NCI-H446 treated with DMSO at 0.1 percent for 48 hours (cell line): ENCODE measurements around the gene ELF5.

Experiments used
- DNase-seq: peaks from one replicate; lab custom pipeline; 2025; lab: John Stamatoyannopoulos, UW

Gene ELF5

DNA sequence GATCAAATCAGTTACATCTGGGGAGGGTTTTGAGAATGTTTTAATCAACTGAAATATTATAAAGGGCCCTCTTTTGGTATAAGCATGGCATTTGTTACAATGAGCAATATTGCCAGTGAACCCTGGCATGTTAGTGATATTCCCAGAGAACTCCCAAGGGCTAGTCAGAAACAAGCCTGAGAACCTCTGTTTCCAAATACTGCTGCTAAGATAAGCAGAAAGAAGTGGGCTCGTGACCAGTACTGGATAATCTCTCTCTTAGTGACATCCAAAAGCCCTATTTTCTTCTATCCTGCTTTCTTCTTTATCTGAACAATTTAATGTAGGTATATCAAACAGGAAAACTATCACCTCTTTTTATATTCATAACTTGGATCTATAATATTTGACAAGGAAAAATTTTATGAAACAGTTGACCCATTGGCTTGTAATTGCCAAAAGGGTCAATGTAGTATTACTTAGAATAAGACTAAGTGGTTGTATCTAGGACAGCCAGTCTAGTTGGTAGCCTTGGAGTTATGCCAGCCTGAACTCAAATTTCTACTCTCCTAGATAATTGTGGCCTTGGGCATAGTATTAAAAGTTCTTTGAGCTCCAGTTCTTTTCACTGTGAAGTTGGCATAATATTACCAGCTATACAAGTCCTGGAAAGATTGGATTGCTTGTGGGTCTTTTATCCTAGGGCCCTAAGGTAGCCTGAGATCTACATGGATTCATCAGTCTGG is 59.1 kb downstream of the ELF5 start:
- DNase-seq: no peak

GRCh38 chr11:34451053-34451452 is 62.5 kb downstream of the ELF5 start:
- DNase-seq: no peak

- no peak for DNase-seq
Measured at GRCh38 chr11:34449013-34449412, 64.6 kb downstream of the ELF5 start.

GRCh38 chr11:34448223-34448994 is 65.2 kb downstream of the ELF5 start:
- DNase-seq: no peak

DNA sequence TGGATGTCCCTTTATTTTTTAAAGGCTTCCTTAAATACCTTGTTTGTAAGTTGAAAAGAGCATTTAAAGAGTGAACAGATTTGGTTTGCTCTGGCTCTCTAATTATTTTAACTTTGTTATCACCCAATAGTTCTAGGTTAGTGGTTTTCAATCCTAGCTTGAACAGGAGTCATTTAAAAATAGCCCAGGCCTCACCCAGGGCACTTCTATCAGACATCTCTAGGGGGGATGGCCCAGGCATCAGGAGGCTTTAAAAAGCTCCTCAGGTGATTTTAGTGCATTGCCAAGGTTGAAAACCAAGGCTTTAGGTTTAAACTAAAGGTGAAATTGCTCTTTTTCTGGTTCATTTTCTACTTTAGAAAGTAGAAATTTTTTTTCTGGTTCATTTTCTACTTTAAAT is 66.5 kb downstream of the ELF5 start:
- DNase-seq: no peak

DNA sequence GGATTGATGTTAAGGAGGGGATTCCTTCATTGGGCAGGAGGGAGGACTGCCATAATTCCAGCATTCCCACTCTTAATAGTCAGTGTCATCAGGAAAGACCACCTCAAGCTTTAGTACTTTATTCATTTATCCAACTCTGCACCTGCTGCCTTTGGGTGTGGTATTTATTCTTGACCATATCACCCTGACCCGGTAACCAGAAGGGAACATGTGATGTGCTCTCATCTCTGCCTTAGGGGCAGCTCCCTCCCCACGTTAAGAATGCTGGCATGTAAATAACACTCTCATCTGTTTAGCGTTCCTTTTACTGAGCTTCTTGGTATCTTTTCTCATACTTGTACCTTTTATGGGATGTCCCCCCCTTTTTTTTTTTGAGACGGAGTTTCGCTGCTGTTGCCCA is 67.2 kb downstream of the ELF5 start:
- no peak for DNase-seq

GRCh38 chr11:34445956-34446355 is 67.6 kb downstream of the ELF5 start:
- no peak for DNase-seq

- no peak for DNase-seq
Measured at GRCh38 chr11:34444428-34444827, 69.2 kb downstream of the ELF5 start.

GRCh38 chr11:34443136-34443535 is 70.5 kb downstream of the ELF5 start:
- no peak for DNase-seq

GRCh38 chr11:34441814-34442213 is 71.8 kb downstream of the ELF5 start:
- DNase-seq: no peak

- DNase-seq: no peak
Measured at GRCh38 chr11:34439610-34440198, 73.9 kb downstream of the ELF5 start.

DNA sequence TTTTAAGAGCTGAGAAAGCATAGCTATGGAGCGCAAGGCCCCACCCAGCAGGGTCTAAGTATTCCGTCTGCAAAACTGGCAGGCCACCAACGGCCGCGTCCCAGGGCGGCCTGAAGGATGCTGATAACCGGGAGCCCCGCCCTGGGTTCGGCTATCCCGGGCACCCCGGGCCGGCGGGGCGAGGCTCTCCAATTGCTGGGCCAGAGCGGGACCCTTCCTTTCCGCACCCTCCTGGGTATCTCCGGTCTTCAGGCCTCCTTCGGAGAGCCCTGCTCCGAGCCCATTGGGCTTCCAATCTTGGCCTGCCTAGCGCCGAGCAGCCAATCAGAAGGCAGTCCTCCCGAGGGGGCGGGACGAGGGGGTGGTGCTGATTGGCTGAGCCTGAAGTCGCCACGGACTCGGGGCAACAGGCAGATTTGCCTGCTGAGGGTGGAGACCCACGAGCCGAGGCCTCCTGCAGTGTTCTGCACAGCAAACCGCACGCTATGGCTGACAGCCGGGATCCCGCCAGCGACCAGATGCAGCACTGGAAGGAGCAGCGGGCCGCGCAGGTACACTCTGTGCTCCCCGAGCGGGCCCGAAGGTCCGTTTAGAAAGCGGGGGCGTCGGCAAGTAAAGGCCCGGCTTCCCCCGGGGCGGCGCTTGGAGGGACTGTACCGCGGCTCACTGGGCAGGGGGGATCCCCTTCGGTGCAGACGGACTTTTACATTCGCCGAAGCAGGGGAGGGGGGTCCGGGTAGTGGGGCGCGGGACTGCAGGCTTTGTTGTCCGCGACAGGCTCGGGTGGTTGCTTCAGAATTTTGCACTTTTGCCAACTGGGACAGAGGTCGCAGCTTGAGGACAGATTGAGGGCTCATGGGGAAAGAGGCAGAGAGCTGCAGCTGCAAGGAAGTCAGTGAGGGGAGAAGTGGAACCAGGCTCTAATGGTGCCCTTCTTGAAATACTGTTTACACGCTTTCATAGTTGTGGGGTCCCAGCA is 74.8 kb downstream of the ELF5 start, which contains the start of gene CAT:
Gene CAT (plus strand): TSS at position 406 of the 979 bp plus-strand sequence. CDS start 80 bp downstream, at position 486.
- DNase-seq: peak; percentile 95

DNA sequence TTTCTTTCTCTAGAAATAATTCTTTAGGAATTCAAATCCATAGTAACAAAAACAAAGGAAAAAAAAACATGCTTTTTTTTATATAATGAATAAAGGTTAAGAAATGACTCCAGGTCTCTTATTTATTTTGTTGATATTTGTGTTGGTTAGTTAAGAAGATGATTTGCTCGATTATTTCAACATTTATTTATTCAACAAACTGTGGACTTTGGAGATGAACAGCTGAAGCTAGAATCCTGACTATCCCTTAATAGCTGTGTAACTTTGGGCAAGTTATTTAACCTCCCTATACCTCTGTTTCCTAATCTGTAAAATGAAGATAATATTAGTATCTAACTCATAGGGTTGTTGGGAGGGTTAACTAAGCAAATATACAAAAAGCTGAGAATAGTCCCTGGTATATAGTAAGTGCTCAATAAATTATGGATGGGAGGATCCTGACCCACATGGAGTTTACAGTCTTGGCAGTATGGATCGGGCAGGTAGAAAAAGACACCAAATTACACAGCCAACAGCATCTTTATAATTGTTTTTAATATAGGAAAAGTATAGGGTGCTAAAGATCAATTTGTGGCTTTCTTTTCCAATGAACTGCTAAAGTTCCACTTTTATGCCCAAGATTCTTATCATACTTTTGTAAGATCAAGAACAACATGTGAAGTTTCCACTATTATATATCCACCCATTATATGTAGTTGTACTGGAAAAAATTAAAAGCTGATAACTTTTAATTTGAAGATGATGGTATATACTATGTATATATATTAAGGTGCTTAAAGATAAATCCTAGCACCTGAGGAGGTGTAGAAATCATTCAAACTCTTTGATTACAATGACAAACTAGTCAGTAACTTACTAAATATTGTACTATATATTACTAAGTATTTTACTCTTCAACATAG is 76.1 kb downstream of the ELF5 start:
- DNase-seq: no peak

DNA sequence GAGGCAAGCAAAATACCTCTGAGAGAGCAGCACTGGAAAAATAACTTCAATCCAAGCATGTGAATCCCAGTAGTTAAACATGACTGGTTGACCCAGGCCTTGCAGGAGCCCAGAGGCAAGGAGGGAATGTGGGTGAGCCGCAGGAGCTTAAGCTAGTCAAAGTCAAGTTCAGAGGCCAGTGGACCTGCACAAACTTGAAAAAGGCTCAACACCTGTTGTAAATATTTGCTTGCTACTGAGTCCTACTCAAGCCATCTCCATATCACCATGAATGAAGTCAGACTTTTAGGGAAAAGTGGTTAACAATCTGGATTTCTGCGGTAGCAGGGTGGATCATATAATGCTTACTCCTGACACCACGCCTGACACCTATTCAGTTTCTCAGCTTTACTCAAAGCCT is 79.7 kb downstream of the ELF5 start:
- DNase-seq: no peak

GRCh38 chr11:34432822-34433221 is 80.8 kb downstream of the ELF5 start:
- no peak for DNase-seq

DNA sequence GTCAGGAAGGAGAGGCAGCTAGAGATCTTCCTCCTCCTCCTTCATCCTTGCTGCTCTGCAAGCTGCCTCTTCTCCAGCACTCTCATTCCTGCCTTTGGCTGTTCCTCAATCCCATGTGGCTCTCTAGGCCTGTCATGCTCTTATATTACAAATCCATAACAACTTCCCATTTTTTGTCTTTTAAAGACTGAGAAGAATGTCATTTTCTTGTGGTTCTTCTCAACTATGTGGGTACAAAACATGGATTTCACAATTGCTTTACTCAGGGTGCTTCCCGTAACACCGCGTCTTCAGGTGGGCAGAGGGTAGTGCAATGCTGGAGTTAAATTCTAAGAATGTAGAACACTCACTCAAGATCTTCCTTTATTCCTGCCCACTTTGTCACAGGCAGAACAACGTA is 81.6 kb downstream of the ELF5 start:
- DNase-seq: no peak
